Thyroid gland (tissue), 4 donors: ENCODE measurements around the gene DNMT1.
A peak's percentile ranks its signal among the peaks of the same experiment; 100 is the strongest.

Experiments used
- CTCF ChIP-seq, 6 experiments: fragments of 200-600 bp in 3 of 6; fragments of 450-650 bp in 3 of 6; sonication (generic) in 3 of 6; IDR thresholded peaks; one replicate each; pipeline ENCODE4 v1.5.1; 2016 to 2019; ENCODE audit warnings: antibody characterized with exemption in 6 of 6, mild to moderate bottlenecking in 2 of 6, inconsistent platforms in 1 of 6, moderate library complexity in 1 of 6
- POLR2A ChIP-seq, 2 donors: fragments of 450-650 bp; IDR thresholded peaks; one replicate each; pipeline ENCODE4 v1.6.1; 2017; ENCODE audit warnings: antibody characterized with exemption in 2 of 2, mild to moderate bottlenecking in 2 of 2, moderate library complexity in 1 of 2

- TF ChIP-seq CTCF (IDR thresholded peaks at IDR 0.05) = no peak
- TF ChIP-seq POLR2A (IDR thresholded peaks at IDR 0.05) = peak in 1 of 2 donors; percentile 64
Observed at GRCh38 chr19:10106100-10106936, 88.4 kb downstream of the DNMT1 start, which contains the start of gene PPAN.
